ENCODE results near the gene DMD. TPM values are rescaled to one million over a fixed set of nuclear protein-coding genes. Genes with fewer than 3 reads are reported as not detected.

DMD gene
- total RNA-seq, 1 donor from 2014 or later = 143 TPM

GRCh38 chrX:32150141-32150540, 1061.2 kb downstream of the DMD start:
- intact Hi-C loops (cut with micrococcal nuclease) = no loop called here
- no peaks in the 10 kb centered on the region for H3K27me3 ChIP-seq (ENCODE audit: low read depth)
- DNase-seq = peak; percentile 10
- no peak for TF ChIP-seq CTCF (IDR thresholded peaks at IDR 0.05; ENCODE audit: borderline replicate concordance)
- H3K4me3 ChIP-seq = no peak overlapping the region
- H3K36me3 ChIP-seq = no peaks in the 10 kb centered on the region
- H3K9me3 ChIP-seq (replicated peaks) = no peaks in the 10 kb centered on the region
- H3K27ac ChIP-seq (replicated peaks) = peak overlapping the region; percentile 33
- H3K4me1 ChIP-seq = peaks cover under 1% of the 10 kb centered on the region

GRCh38 chrX:32141841-32142240, 1069.5 kb downstream of the DMD start:
- Histone ChIP-seq H3K9me3 (replicated peaks) (no peaks in the 10 kb centered on the region), H3K27me3 (ENCODE audit: low read depth) (no peaks in the 10 kb centered on the region), H3K36me3 (no peaks in the 10 kb centered on the region), H3K4me1 (no peaks in the 10 kb centered on the region), H3K4me3 (no peak overlapping the region), H3K27ac (replicated peaks) (no peak overlapping the region)
- no peak for TF ChIP-seq CTCF (IDR thresholded peaks at IDR 0.05; ENCODE audit: borderline replicate concordance)
- DNase-seq = no peak
- intact Hi-C loops (cut with micrococcal nuclease) = no loop called here

- no peaks in the 10 kb centered on the region for H3K4me1 ChIP-seq
- intact Hi-C loops (cut with micrococcal nuclease) = no loop called here
- H3K27me3 ChIP-seq (ENCODE audit: low read depth) = no peaks in the 10 kb centered on the region
Measured at GRCh38 chrX:32139476-32139875, 1071.9 kb downstream of the DMD start.

GRCh38 chrX:32137525-32137924, 1073.8 kb downstream of the DMD start:
- no peak for TF ChIP-seq CTCF (IDR thresholded peaks at IDR 0.05; ENCODE audit: borderline replicate concordance)
- H3K9me3 ChIP-seq (replicated peaks) = no peaks in the 10 kb centered on the region
- no peak overlapping the region for H3K27ac ChIP-seq (replicated peaks)
- H3K4me3 ChIP-seq = no peak overlapping the region
- H3K36me3 ChIP-seq = no peaks in the 10 kb centered on the region
- intact Hi-C loops (cut with micrococcal nuclease) = no loop called here
- no peaks in the 10 kb centered on the region for H3K4me1 ChIP-seq
- no peak for DNase-seq
- no peaks in the 10 kb centered on the region for H3K27me3 ChIP-seq (ENCODE audit: low read depth)

More at GRCh38 chrX:32139476-32139875, 1071.9 kb downstream of the DMD start:
- H3K4me3 ChIP-seq = no peak overlapping the region
- no peaks in the 10 kb centered on the region for H3K36me3 ChIP-seq
- no peak for TF ChIP-seq CTCF (IDR thresholded peaks at IDR 0.05; ENCODE audit: borderline replicate concordance)
- H3K9me3 ChIP-seq (replicated peaks) = no peaks in the 10 kb centered on the region
- no peak for DNase-seq
- no peak overlapping the region for H3K27ac ChIP-seq (replicated peaks)

- Histone ChIP-seq H3K4me1 (no peaks in the 10 kb centered on the region), H3K36me3 (no peaks in the 10 kb centered on the region), H3K27ac (replicated peaks) (no peak overlapping the region), H3K27me3 (ENCODE audit: low read depth) (no peaks in the 10 kb centered on the region), H3K9me3 (replicated peaks) (no peaks in the 10 kb centered on the region), H3K4me3 (no peak overlapping the region)
- DNase-seq = no peak
- intact Hi-C loops (cut with micrococcal nuclease) = no loop called here
- TF ChIP-seq CTCF (IDR thresholded peaks at IDR 0.05; ENCODE audit: borderline replicate concordance) = no peak
Measured at GRCh38 chrX:32126997-32127396, 1084.4 kb downstream of the DMD start.

GRCh38 chrX:32118832-32119231, 1092.5 kb downstream of the DMD start:
- H3K36me3 ChIP-seq = no peaks in the 10 kb centered on the region
- no peak for DNase-seq
- H3K27ac ChIP-seq (replicated peaks) = no peak overlapping the region
- no peak overlapping the region for H3K4me3 ChIP-seq
- H3K27me3 ChIP-seq (ENCODE audit: low read depth) = no peaks in the 10 kb centered on the region
- no peak for TF ChIP-seq CTCF (IDR thresholded peaks at IDR 0.05; ENCODE audit: borderline replicate concordance)
- H3K4me1 ChIP-seq = no peaks in the 10 kb centered on the region
- intact Hi-C loops (cut with micrococcal nuclease) = no loop called here
- H3K9me3 ChIP-seq (replicated peaks) = no peaks in the 10 kb centered on the region
